Urothelium cell line (cell line): Measurements from ENCODE around the gene SLC66A2.
A peak's percentile ranks its signal among the peaks of the same experiment; 100 is the strongest.
"Not testable (repeated sequence)": the region's sequence is repeated elsewhere in the genome, so short reads cannot be mapped to it uniquely, and the experiment has no call there.

Source experiments
- DNase-seq: peaks from one replicate; pipeline ENCODE4 v3.0.0; 2011; ENCODE audit warnings: low spot score, mixed read lengths
- FAIRE-seq: peaks from 2 replicates; lab custom pipeline; 2011; peaks lifted over from hg19 to GRCh38; lab: Jason Lieb, UNC

SLC66A2 gene

GRCh38 chr18:79971211-79971952 is 19.9 kb upstream of the SLC66A2 start:
- FAIRE-seq, result no peak
- DNase-seq, result no peak

- DNase-seq, result no peak
- FAIRE-seq, result no peak
Measured at GRCh38 chr18:79970419-79971133, 19.1 kb upstream of the SLC66A2 start.

GRCh38 chr18:79965119-79965902 is 13.9 kb upstream of the SLC66A2 start:
- DNase-seq (peak; percentile 62), FAIRE-seq (peak; percentile 82)

- FAIRE-seq, result no peak
- DNase-seq, result no peak
Measured at GRCh38 chr18:79964330-79965118, 13.1 kb upstream of the SLC66A2 start, which contains the start of gene HSBP1L1. TSS of gene HSBP1L1 (plus strand) at chr18:79964643. CDS start at chr18:79964736, 93 bp downstream.

GRCh38 chr18:79963658-79964329 is 12.3 kb upstream of the SLC66A2 start:
- FAIRE-seq, result no peak
- no peak for DNase-seq

- FAIRE-seq (peak; percentile 53), DNase-seq (no peak)
Measured at GRCh38 chr18:79962835-79963657, 11.6 kb upstream of the SLC66A2 start.

GRCh38 chr18:79962311-79962710 is 10.9 kb upstream of the SLC66A2 start:
- DNase-seq, result peak; percentile 32
- no peak for FAIRE-seq

GRCh38 chr18:79961527-79962291 is 10.3 kb upstream of the SLC66A2 start:
- no peak for FAIRE-seq
- no peak for DNase-seq

GRCh38 chr18:79960921-79961526 is 9.6 kb upstream of the SLC66A2 start:
- DNase-seq (no peak), FAIRE-seq (no peak)

- DNase-seq, FAIRE-seq: not testable (repeated sequence)
Measured at GRCh38 chr18:79960161-79960801, 8.8 kb upstream of the SLC66A2 start.

- FAIRE-seq, result no peak
Measured at GRCh38 chr18:79958981-79959380, 7.5 kb upstream of the SLC66A2 start.

GRCh38 chr18:79956276-79956675 is 4.8 kb upstream of the SLC66A2 start:
- DNase-seq (no peak), FAIRE-seq (no peak)

More at GRCh38 chr18:79958981-79959380, 7.5 kb upstream of the SLC66A2 start:
- DNase-seq, result no peak

- FAIRE-seq (no peak), DNase-seq (no peak)
Measured at GRCh38 chr18:79955302-79956075, 4.0 kb upstream of the SLC66A2 start.

- DNase-seq (no peak), FAIRE-seq (no peak)
Measured at GRCh38 chr18:79954791-79955190, 3.3 kb upstream of the SLC66A2 start.

GRCh38 chr18:79953971-79954651 is 2.7 kb upstream of the SLC66A2 start:
- no peak for DNase-seq
- no peak for FAIRE-seq

- FAIRE-seq (no peak), DNase-seq (no peak)
Measured at GRCh38 chr18:79952996-79953559, 1.6 kb upstream of the SLC66A2 start.
